Spleen (tissue), 7 donors: Measurements from ENCODE around the gene GFER.

Source experiments
- CTCF ChIP-seq, 11 experiments: fragments of 200-600 bp in 7 of 11; fragments of 450-650 bp in 4 of 11; sonication (generic) in 4 of 11; IDR thresholded peaks in 8 of 11; conservative IDR thresholded peaks in 3 of 11; 1 replicate in 7 of 11; 2 replicates in 4 of 11; pipeline versions ENCODE4 v1.4.0 to v1.8.0; 2016 to 2021; ENCODE audit warnings: antibody characterized with exemption in 11 of 11, inconsistent platforms in 4 of 11, mild to moderate bottlenecking in 1 of 11
- POLR2A ChIP-seq, 3 donors: fragments of 450-650 bp; IDR thresholded peaks; one replicate each; pipeline ENCODE4 v1.5.1; 2017; ENCODE audit warnings: antibody characterized with exemption in 3 of 3, mild to moderate bottlenecking in 1 of 3
- donor health status: DM: no; HTN: no; CAD: no; lungs with moderate emphysema.
- donor health status: DM: no; HTN: no; CAD: no.
- donor health status: DM: no; HTN: no; CAD: no.

- TF ChIP-seq POLR2A (IDR thresholded peaks at IDR 0.05) (no peak), CTCF (IDR thresholded peaks at IDR 0.05 in 8 of 11, conservative IDR thresholded peaks at IDR 0.05 in 3 of 11) (no peak)
These were observed 40.0 kb downstream of the GFER start for GRCh38 chr16:2024032-2024420.
